Caki2 (cell line): ENCODE results near the gene CIAPIN1. TPM values are rescaled to one million over a fixed set of nuclear protein-coding genes. Genes with fewer than 3 reads are reported as not detected.

Experiments used
- DNase-seq: peaks from one replicate; pipeline ENCODE4 v3.0.0-alpha.2; 2015; ENCODE audit warnings: low read depth
- in situ Hi-C: cut with HindIII; loops from 2 replicates; pipeline ENCODE4 v1.10.0; 2016; ENCODE audit warnings: low sequenced_read_pairs, low pct_unique_long_range_greater_than_20kb, mixed read lengths
- total RNA-seq: library from RNA; depleted of rRNA; stranded (reverse); fragments of >200 nt; shearing (Covaris generic); gene quantifications from 2 replicates; pipeline ENCODE4 v1.2.3, GENCODE V29; 2014; ENCODE audit warnings: low replicate concordance

CIAPIN1 gene
- total RNA-seq, 1 experiment from 2014 or later = 130 TPM

GRCh38 chr16:57478396-57479204, 31.4 kb upstream of the CIAPIN1 start:
- no peak for DNase-seq
- in situ Hi-C loops = no loop called here

- in situ Hi-C loops = no loop called here
- DNase-seq = no peak
Observed at GRCh38 chr16:57477531-57478202, 30.5 kb upstream of the CIAPIN1 start.

GRCh38 chr16:57476546-57477410, 29.6 kb upstream of the CIAPIN1 start:
- in situ Hi-C loops = no loop called here

GRCh38 chr16:57475711-57476339, 28.6 kb upstream of the CIAPIN1 start:
- in situ Hi-C loops = no loop called here
- DNase-seq = no peak

More at GRCh38 chr16:57476546-57477410, 29.6 kb upstream of the CIAPIN1 start:
- no peak for DNase-seq

GRCh38 chr16:57474671-57475661, 27.8 kb upstream of the CIAPIN1 start:
- DNase-seq = no peak
- in situ Hi-C loops = no loop called here

GRCh38 chr16:57473906-57474305, 26.7 kb upstream of the CIAPIN1 start:
- in situ Hi-C loops = no loop called here

GRCh38 chr16:57473176-57473840, 26.1 kb upstream of the CIAPIN1 start:
- DNase-seq = no peak
- in situ Hi-C loops = no loop called here

More at GRCh38 chr16:57473906-57474305, 26.7 kb upstream of the CIAPIN1 start:
- DNase-seq = no peak

GRCh38 chr16:57472665-57473060, 25.5 kb upstream of the CIAPIN1 start:
- in situ Hi-C loops = no loop called here
- no peak for DNase-seq

- no peak for DNase-seq
- in situ Hi-C loops = no loop called here
Observed at GRCh38 chr16:57471852-57472664, 24.9 kb upstream of the CIAPIN1 start.

- no peak for DNase-seq
- in situ Hi-C loops = no loop called here
Observed at GRCh38 chr16:57471209-57471608, 24.0 kb upstream of the CIAPIN1 start.

GRCh38 chr16:57470711-57471110, 23.5 kb upstream of the CIAPIN1 start:
- DNase-seq = no peak
- in situ Hi-C loops = no loop called here

GRCh38 chr16:57469917-57470470, 22.8 kb upstream of the CIAPIN1 start:
- in situ Hi-C loops = no loop called here
- DNase-seq = no peak

- DNase-seq = no peak
- in situ Hi-C loops = no loop called here
Observed at GRCh38 chr16:57469046-57469445, 21.9 kb upstream of the CIAPIN1 start.

- in situ Hi-C loops = no loop called here
- no peak for DNase-seq
Observed at GRCh38 chr16:57468346-57468745, 21.2 kb upstream of the CIAPIN1 start.

- no peak for DNase-seq
- in situ Hi-C loops = no loop called here
Observed at GRCh38 chr16:57464523-57464922, 17.3 kb upstream of the CIAPIN1 start.

GRCh38 chr16:57462978-57463362, 15.8 kb upstream of the CIAPIN1 start:
- in situ Hi-C loops = no loop called here
- no peak for DNase-seq
